ENCODE data around the gene LGALS12. TPM values are rescaled to one million over a fixed set of nuclear protein-coding genes. Genes with fewer than 3 reads are reported as not detected.

LGALS12 gene
- total RNA-seq, 1 experiment from 2014 or later = 1.5 TPM

GRCh38 chr11:63494975-63495374 lies 10.9 kb upstream of the LGALS12 start:
- H3K36me3 ChIP-seq = no peaks in the 10 kb centered on the region
- no peak for DNase-seq
- peaks cover 7% of the 10 kb centered on the region for H3K9me3 ChIP-seq
- H3K27me3 ChIP-seq = no peaks in the 10 kb centered on the region
- H3K4me3 ChIP-seq = no peak overlapping the region

GRCh38 chr11:63499874-63500273 lies 6.0 kb upstream of the LGALS12 start:
- Histone ChIP-seq H3K4me3 (no peak overlapping the region), H3K27me3 (no peaks in the 10 kb centered on the region), H3K36me3 (no peaks in the 10 kb centered on the region), H3K9me3 (peaks cover 5% of the 10 kb centered on the region)
- no peak for DNase-seq

GRCh38 chr11:63501236-63501635 lies 4.6 kb upstream of the LGALS12 start:
- Histone ChIP-seq H3K9me3 (peaks cover 5% of the 10 kb centered on the region), H3K27me3 (no peaks in the 10 kb centered on the region), H3K36me3 (no peaks in the 10 kb centered on the region), H3K4me3 (no peak overlapping the region)
- DNase-seq = no peak

GRCh38 chr11:63502252-63502820 lies 3.5 kb upstream of the LGALS12 start:
- no peak for DNase-seq
- peaks cover 5% of the 10 kb centered on the region for H3K9me3 ChIP-seq
- no peaks in the 10 kb centered on the region for H3K27me3 ChIP-seq
- H3K36me3 ChIP-seq = no peaks in the 10 kb centered on the region
- H3K4me3 ChIP-seq = no peak overlapping the region

GRCh38 chr11:63503492-63503891 lies 2.4 kb upstream of the LGALS12 start:
- no peak for DNase-seq
- Histone ChIP-seq H3K27me3 (no peaks in the 10 kb centered on the region), H3K9me3 (peaks cover 5% of the 10 kb centered on the region), H3K4me3 (no peak overlapping the region), H3K36me3 (no peaks in the 10 kb centered on the region)

- no peaks in the 10 kb centered on the region for H3K27me3 ChIP-seq
- H3K36me3 ChIP-seq = no peaks in the 10 kb centered on the region
- no peak for DNase-seq
- no peak overlapping the region for H3K4me3 ChIP-seq
- H3K9me3 ChIP-seq = peaks cover 5% of the 10 kb centered on the region
These were observed 1.8 kb upstream of the LGALS12 start for GRCh38 chr11:63504054-63504453.

GRCh38 chr11:63504933-63505586 lies 824 bp upstream of the LGALS12 start:
- peak; percentile 82 for DNase-seq
- Histone ChIP-seq H3K9me3 (no peaks in the 10 kb centered on the region), H3K4me3 (no peak overlapping the region), H3K36me3 (no peaks in the 10 kb centered on the region), H3K27me3 (no peaks in the 10 kb centered on the region)

GRCh38 chr11:63506876-63507275 lies 992 bp downstream of the LGALS12 start:
- no peak for DNase-seq
- Histone ChIP-seq H3K9me3 (no peaks in the 10 kb centered on the region), H3K27me3 (no peaks in the 10 kb centered on the region), H3K36me3 (no peaks in the 10 kb centered on the region), H3K4me3 (no peak overlapping the region)

- no peaks in the 10 kb centered on the region for H3K27me3 ChIP-seq
- H3K36me3 ChIP-seq = no peaks in the 10 kb centered on the region
- DNase-seq = no peak
- H3K4me3 ChIP-seq = no peak overlapping the region
- no peaks in the 10 kb centered on the region for H3K9me3 ChIP-seq
These were observed 1.6 kb downstream of the LGALS12 start for GRCh38 chr11:63507511-63507910.

GRCh38 chr11:63508009-63508408 lies 2.1 kb downstream of the LGALS12 start:
- Histone ChIP-seq H3K9me3 (no peaks in the 10 kb centered on the region), H3K27me3 (no peaks in the 10 kb centered on the region), H3K4me3 (no peak overlapping the region), H3K36me3 (no peaks in the 10 kb centered on the region)
- no peak for DNase-seq

- DNase-seq = no peak
- no peak overlapping the region for H3K4me3 ChIP-seq
- no peaks in the 10 kb centered on the region for H3K36me3 ChIP-seq
These were observed 2.9 kb downstream of the LGALS12 start for GRCh38 chr11:63508745-63509144.

GRCh38 chr11:63510360-63511047 lies 4.6 kb downstream of the LGALS12 start:
- peak; percentile 83 for DNase-seq
- H3K27me3 ChIP-seq = no peaks in the 10 kb centered on the region
- no peak overlapping the region for H3K4me3 ChIP-seq
- no peaks in the 10 kb centered on the region for H3K36me3 ChIP-seq
- H3K9me3 ChIP-seq = no peaks in the 10 kb centered on the region

More at GRCh38 chr11:63508745-63509144, 2.9 kb downstream of the LGALS12 start:
- Histone ChIP-seq H3K9me3 (no peaks in the 10 kb centered on the region), H3K27me3 (no peaks in the 10 kb centered on the region)

- no peak for DNase-seq
- no peaks in the 10 kb centered on the region for H3K36me3 ChIP-seq
- no peaks in the 10 kb centered on the region for H3K27me3 ChIP-seq
- no peaks in the 10 kb centered on the region for H3K9me3 ChIP-seq
- H3K4me3 ChIP-seq = no peak overlapping the region
These were observed 5.3 kb downstream of the LGALS12 start for GRCh38 chr11:63511048-63511748.

- Histone ChIP-seq H3K36me3 (no peaks in the 10 kb centered on the region), H3K9me3 (no peaks in the 10 kb centered on the region), H3K4me3 (no peak overlapping the region), H3K27me3 (no peaks in the 10 kb centered on the region)
- no peak for DNase-seq
These were observed 6.9 kb downstream of the LGALS12 start for GRCh38 chr11:63512816-63513215.

GRCh38 chr11:63516109-63516508 lies 10.2 kb downstream of the LGALS12 start:
- Histone ChIP-seq H3K9me3 (no peaks in the 10 kb centered on the region), H3K27me3 (no peaks in the 10 kb centered on the region), H3K36me3 (no peaks in the 10 kb centered on the region), H3K4me3 (no peak overlapping the region)
- DNase-seq = no peak

- Histone ChIP-seq H3K36me3 (no peaks in the 10 kb centered on the region), H3K9me3 (no peaks in the 10 kb centered on the region), H3K27me3 (no peaks in the 10 kb centered on the region), H3K4me3 (no peak overlapping the region)
- DNase-seq = no peak
These were observed 11.3 kb downstream of the LGALS12 start for GRCh38 chr11:63517156-63517555.

GRCh38 chr11:63518548-63518947 lies 12.7 kb downstream of the LGALS12 start:
- H3K27me3 ChIP-seq = no peaks in the 10 kb centered on the region
- no peak overlapping the region for H3K4me3 ChIP-seq
- H3K9me3 ChIP-seq = no peaks in the 10 kb centered on the region
- DNase-seq = no peak
- H3K36me3 ChIP-seq = no peaks in the 10 kb centered on the region

Data from MG63 (cell line).